ENCODE data around the gene NUDT16.

NUDT16 gene

DNA sequence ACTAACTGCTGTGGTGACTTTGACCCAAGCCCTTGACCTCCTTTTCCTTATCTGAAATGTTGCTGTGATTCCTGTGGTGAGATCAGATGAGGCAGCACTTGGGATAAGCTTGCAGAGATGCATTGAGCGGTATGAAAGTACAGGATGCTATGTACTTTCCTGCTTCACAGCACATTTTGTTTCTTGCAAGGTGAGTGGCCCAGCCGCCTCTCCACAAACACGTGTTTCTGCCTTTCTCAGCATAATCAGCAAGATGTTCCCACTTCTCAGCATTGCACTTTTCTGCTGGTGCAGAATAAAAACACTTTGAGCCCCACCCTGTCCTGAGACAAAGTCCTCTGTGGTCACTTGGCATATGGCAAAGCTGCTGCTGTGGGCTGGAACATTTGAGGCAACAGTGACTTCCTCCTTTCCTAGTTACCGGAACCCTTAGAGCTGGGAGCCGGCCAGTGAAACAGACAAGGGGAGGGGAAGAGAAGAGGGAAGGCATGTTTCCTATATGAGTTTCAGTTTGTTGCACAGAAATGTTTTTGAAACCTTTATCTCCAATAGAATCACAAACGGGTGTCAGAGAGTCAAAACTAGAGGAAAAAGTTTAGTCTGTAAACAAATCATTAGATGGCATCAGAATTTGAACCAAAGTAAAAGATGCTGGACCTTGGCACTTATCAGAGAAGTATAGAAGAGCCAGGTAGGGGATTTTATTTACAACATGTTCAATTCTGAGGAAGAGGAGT, 5.0 kb downstream of the NUDT16 start:
- no peak for DNase-seq

DNA sequence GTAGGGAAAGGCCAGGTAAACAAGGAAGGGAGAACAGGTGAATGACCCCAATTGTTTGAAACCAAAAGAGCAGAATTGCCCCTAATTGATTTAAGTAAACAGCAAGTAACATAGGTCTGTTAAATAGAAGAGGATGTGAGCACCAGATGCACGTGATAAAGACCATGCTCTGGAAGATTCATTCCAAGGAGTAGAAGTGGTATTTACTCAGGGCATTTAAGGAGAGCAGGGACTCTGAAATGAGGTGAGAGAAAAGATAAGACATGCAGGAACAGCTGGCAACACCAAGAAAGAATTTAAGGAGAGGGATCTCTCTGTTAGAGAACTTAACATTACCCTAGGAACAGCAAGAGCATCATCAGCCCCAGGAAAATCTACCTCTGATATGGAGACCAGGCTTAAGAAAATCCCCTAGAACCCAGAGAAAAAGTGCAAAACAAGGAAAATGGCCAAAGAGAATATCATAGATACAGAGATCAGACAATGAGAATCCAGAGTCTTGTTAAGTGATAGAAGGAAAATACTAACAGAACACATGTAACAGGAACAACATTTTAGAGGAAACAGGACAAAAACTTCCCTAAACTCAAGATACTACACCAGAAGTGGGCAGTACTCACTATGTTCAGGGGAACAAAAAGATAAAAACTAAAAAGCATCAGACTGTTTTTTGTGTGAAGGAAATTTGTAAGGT, 6.4 kb downstream of the NUDT16 start:
- DNase-seq: no peak

DNA sequence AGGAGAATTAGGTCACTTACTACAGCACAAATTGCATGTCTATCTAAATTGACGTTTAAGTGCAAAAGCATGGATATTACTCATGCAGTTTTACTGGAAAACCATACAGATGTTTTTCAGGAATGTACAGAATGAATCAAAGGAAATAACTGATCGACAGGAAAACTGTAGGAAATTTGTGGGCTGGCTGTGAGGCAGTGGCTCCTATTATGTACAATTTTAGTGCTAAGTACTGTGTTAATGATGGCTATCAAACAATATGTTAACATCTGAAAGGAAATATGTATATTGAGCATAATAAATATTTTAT, 6.9 kb downstream of the NUDT16 start:
- no peak for DNase-seq

DNA sequence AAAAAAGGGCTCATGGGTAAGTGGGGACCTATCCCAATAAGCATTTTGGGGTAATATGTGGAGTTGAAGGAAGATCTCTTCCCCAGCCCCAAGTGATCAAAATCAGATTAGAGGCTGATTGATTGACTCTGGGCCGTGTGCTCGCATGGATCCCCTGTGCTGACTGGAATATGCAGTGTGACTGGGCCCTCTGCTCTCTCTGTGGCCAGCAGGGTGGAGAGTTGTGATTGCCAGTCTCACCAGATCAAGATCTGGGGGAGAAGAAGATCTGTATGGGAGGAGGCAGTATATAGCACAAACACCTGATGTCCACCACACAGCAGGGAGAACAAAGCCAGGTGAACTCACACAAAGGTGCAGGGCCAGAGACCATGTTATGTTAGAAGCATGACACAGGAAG, 8.8 kb downstream of the NUDT16 start:
- DNase-seq: no peak

DNA sequence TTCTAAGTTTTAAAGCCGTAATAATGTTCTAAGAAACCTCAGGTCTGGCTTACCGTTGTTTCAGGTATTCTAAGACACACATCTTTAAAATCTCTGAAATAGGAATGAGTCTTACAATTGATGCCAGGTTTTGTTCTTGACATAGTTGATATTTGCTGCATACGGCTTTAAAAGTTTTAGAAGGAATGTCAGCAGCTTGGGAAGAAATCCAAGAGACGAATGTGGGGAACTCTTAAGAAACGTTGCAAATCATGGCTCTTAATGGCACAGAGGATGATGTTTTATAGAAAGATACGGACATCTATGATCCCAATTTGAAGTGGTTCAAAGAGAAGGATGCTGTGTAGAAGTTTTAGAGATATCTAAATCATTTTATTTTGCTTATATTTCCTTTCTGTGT, 11.5 kb downstream of the NUDT16 start:
- no peak for DNase-seq

DNA sequence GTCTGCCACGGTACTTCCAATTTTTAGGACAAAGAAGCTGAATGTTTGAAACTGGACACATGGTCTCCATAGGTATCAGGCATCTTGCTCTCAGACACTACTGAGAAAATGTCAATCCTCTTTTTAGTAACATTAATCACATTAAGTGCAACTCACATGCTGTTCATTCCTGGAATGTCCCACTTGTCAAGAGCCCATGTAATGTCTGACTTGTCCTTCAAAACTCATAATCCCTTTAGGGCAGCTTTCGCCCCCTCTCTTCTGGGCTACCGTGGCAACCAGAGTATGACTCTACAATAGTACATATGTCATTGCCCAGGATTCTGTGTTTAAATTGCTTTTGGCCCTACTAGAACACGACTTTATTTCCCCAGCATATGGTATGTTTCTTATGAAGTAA, 12.3 kb downstream of the NUDT16 start:
- no peak for DNase-seq

DNA sequence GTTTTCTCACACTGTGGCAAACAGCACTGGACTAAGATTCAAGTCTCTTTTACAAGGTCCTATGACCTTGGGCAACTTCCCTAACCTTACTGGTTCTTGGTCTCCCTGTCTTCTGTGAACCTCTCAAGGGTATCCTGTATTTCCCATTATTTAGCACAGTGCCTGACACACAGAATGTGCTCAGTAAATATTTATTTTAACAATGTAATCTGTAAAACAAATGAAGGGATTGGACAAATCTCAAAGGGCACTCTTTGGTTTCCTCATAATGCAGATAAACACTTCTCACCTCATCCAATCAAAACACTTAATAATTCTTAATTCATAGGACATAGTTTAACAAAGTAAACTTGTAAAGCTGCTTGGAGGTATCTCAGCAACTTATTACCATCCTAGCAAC, 12.8 kb downstream of the NUDT16 start:
- no peak for DNase-seq

DNA sequence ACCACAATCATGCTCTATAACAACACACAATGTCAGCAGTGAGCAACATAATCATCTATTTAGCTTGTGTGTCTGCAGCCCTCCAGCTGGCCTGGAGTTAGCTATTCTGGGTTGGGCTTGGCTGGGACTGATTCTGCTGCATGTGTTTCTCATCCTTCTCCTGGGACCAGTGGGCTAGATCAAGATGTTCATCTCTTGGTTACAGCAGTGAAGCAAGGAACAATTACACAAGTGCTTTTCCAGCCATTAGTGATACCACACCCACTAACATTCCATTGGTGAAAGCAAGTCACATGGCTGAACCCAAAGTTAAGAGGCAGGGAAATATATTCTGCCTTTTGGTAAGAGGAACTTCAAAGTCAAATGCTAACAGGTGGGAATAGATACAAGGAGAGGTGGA, 14.6 kb downstream of the NUDT16 start:
- no peak for DNase-seq

DNA sequence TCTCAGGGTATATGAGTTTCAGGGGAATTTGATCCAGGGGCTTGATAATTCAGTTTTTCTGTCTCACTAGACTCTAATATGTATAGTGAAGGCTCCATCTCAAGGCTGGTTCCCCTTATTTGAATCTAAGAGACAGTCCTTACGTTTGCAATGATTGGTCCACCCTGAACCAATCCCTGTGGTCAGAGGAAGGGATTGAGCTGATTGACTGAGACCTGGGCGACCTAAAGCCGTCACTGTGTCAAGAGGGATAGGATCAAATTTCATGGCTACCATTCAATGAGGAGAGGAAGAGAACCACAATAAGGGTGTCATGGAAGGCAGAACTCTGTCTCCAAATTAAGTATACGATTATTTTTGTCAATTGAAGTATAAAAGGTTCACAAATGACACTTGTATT, 16.3 kb downstream of the NUDT16 start:
- no peak for DNase-seq

DNA sequence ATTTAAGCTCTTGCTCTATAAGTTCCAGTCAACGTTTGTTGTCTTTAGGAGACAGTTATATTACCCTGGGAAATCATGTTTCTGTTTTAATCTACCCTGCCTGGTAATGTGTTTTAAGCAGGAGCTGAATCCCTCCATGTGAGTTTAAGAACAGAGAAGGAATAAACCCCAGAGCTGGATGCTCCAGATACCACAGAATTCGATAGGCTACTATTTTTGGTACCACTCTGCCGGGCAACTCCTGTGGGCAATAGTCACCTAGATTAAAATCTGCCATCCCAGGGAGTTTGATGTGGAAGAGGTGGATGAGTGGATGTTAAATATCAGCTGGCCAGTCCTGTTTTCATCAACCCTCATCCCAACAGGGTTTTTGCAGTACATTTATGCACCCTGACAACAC, 20.4 kb downstream of the NUDT16 start:
- no peak for DNase-seq

DNA sequence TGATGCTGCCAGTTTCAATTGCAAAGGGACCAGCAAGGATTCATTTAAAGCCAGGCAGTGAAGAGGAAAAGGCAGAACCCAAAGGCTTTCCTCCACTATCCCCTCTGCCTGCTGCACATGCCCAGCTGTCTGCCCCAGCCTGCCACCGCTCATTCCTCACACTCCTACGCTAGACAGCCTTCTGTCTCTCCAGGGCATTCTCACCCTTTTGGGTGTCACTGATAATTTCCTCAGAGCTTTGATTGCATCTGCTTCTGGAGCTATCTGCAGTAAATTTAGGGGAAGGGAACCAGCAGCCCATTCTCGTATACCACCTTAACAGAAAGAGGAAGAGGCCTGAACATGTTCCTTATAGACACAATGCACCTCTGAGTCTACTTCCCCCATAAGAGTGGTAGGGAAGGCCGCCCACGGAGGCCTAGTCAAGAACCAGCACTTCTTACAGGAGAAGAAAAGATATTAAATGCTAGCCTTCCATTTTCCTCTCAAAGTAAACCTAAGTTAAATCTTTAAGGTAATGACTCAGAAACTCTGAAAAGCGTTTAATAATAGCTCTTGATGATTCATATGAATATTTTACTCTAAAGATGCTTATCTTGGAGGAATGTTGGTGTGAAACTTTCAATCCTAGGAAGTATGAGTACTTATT, 20.9 kb downstream of the NUDT16 start:
- DNase-seq: no peak

DNA sequence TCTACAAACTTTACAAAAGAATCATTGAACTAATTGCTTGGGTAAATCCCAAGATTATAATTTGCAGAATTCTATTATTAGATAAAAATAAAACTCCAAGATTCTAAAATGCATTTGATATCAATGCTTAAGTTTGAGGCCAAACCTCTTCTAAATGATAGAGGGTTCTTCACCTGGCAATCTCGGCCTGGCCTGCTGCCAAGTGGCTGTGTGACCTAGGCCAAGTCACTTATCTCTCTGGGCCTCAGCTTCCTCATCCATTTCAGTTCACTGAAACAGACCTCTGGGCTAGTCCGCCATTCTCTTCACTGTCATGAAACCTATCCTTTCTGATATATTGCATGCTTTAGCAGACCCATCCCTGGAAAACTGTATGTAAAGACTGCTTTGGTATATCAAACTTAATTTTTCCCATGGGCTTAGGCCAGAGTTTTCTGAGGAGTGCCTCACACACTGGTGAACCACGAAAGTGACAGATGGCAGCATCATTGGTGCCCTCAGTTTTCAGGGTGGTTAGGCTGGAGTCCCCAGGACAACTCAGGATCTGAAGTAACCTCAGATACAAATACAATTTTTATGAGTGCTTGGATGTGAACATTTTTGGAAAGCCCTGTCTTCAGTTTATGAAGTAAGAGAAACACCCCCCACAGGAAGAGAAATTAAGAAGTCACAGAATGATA, 21.8 kb downstream of the NUDT16 start:
- no peak for DNase-seq

DNA sequence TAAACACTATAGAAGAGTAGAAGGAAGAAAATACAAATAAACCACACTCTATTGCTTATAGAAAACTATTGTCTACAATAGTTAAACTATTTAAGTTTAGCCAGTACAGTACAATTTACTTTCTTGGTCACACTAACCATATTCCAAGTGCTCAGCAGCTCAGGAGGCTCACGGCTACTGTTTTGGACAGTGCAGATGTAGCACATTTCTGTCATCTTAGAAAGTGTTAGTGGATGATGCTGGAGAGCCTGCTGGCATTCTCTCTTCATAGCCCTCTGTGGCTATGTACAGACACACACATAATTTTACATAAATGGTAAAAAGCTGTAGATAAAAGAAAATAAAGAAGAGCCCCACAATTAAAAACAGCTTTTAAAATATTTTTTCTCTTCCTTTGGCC, 23.8 kb downstream of the NUDT16 start:
- DNase-seq: no peak

DNA sequence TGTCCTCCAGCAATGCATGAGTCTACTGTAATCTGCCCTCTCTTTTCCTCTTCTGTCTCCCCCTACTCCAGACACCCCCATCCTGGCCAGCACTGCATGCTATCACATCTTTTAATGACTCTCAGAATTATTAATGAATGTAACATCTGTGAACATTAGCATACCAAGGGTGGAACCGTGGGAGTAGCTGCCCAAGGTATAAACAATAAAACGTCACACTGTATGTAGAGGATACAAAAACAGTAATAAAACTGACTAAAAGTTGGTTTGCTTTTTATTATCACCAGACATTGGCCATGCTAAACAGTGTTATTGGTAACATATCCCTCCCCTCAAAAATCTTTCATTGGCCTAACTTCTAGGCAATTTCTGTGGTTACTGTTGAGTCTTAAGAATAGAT, 24.7 kb downstream of the NUDT16 start:
- no peak for DNase-seq

DNA sequence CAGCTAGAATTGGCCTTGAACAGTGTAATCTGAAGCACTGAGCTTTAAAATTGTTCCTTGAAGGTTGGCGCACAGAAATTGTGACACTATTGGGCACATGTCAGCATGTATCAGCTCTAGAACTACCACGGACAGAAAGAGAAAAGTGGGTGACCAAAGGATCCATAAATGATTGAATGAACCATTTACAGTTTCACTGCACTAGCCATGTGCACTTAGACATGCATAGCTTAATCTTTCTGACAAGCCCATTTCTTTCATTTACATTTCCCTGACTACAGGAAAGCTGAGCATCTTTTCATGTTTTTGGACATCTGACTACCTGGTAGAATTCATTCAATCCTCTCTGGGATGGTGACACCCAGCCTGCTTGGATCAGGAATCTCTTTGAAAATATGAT, 36.2 kb downstream of the NUDT16 start:
- no peak for DNase-seq

DNA sequence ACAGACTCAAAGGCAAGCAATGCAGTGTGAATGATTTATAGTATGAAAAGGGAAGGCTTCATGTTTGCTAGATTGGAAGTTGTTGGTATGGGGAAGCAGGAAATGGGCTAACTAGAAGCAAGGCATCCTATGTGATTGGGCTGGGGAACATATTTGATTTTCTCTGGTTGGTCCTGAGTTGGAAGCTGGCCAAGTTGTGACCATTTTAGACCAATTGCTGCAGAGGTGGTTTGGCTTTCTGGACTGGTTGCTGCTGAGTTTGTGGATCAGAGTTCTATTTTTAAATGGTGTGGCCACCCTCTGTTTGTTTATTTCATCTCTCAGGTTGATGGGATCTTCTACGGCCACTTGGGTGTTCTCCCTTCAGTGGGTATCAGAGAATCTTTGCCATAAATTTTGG, 39.7 kb downstream of the NUDT16 start:
- no peak for DNase-seq

DNA sequence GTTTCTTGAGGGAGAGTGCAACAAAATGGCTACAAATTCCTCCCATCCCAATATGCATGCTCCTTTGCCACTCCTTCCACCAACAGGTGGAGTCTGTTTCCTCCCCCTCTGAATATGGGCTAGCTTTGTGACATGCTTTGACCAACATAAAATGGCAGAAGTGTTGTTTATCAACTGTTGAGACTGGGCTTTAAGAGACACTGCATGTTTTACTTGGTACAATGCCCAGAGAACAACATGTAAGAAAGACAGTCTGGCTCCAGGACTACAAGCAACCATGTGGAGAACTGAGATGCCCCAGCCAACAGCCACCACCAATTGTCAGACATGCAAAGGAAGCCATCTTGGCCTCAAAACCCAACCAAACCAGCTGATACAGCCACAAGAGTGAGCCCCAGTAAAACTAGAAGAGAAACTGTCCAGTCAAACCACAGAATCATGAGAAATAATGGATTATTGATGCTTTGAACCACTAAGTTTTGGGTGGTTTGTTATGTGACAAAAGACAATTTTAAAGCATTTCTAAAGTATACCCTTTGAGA, 40.5 kb downstream of the NUDT16 start:
- DNase-seq: no peak

DNA sequence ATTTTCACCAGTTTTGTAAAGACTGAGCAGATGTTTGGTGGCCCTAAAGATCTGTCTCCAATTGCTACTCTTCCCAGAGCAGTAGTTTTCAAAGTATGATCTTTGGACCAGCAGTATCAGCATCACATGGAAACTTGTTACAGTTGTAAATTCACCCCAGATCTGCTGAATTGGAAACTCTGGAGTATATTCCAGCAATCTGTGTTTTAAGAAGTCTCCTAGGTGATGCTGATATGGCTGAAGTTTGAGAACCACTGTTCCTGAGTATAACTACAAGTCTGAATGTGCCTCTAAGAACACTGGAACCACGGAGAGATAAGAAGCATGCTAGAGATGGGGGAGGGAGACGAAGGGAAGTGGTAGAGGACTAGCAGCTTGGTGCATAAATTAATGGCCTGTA, 45.7 kb downstream of the NUDT16 start:
- DNase-seq: no peak

DNA sequence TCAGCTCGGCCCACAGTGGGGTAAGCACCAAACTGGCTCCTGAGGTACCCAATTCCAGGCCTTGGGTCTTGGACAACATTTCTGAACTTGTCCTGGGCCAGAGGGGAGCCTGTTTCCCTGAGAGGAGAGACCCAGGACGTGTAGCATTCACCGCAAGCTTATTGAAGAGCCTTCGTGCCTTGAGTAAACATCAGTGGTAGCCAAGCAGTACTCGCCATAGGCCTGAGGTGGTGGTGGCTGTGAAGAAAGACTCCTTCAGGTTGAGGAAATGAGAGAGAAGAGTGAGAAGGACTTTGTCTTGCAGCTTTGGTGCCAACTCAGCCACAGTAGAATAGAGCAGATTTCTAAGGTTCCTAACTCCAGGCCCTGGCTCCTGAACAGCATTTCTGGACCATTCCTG, 50.2 kb downstream of the NUDT16 start:
- no peak for DNase-seq

DNA sequence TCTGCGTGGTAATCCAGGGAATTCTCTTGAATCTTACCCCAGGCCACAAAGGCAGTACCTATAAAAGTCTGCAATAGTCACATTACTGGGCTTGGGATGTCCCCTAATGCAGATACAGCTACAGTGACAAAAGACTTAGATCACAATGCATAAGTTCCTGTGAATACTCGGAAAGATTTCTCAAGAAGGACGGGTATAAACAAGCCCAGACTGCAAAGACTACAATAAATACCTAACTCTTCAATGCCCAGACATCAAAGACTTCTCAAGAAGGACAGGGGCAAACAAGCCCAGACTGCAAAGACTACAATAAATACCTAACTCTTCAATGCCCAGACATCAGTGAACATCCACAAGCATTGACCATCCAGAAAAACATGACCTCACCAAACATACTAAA, 50.9 kb downstream of the NUDT16 start:
- no peak for DNase-seq

DNA sequence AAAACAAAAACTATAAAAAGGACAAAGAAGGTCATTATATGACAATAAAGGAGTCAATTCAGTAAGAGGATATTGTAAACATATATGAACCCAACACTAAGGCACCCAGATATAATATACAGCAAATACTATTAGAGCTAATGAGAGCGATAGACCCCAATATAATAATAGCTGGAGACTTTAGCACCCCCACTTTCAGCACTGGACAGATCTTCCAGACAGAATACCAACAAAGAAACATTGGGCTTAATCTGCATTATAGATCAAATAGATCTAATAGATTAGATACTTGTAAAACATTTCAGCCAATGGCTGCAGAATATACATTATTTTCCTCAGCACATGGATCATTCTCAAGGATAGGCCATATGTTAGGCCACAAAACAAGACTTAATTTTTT, 53.4 kb downstream of the NUDT16 start:
- DNase-seq: no peak
